Liver (tissue), 3 donors: ENCODE results near the gene MALRD1.

Experiments used
- CTCF ChIP-seq: fragments of 150-350 bp; IDR thresholded peaks from 2 replicates; pipeline ENCODE4 v1.5.1; 2017; ENCODE audit warnings: improper control_type of control experiment, low read depth, low read length; ENCODE audit not compliant: missing input control
- JUND ChIP-seq, 2 donors: IDR thresholded peaks; 2 replicates each; pipeline ENCODE4 v1.6.1; 2016; ENCODE audit warnings: antibody characterized with exemption in 2 of 2
- MAX ChIP-seq: IDR thresholded peaks from 2 replicates; pipeline ENCODE4 v1.6.1; 2016; ENCODE audit warnings: antibody characterized with exemption
- REST ChIP-seq: IDR thresholded peaks from 2 replicates; pipeline ENCODE4 v1.6.1; 2016; ENCODE audit warnings: antibody characterized with exemption, mild to moderate bottlenecking
- SP1 ChIP-seq: IDR thresholded peaks from 2 replicates; pipeline ENCODE4 v1.6.1; 2018; ENCODE audit warnings: antibody characterized with exemption, mild to moderate bottlenecking
- TAF1 ChIP-seq: conservative IDR thresholded peaks from 2 replicates; pipeline ENCODE4 v1.6.1; 2016; ENCODE audit warnings: antibody characterized with exemption, mild to moderate bottlenecking
- YY1 ChIP-seq: IDR thresholded peaks from 2 replicates; pipeline ENCODE4 v1.6.1; 2016; ENCODE audit warnings: antibody characterized with exemption, mild to moderate bottlenecking
- ZBTB33 ChIP-seq: IDR thresholded peaks from 2 replicates; pipeline ENCODE4 v1.6.1; 2016; ENCODE audit warnings: antibody characterized with exemption
- donor health status: healthy.
- donor health status: healthy.

- TF ChIP-seq CTCF, result no peak
- no peak for TF ChIP-seq SP1
- no peak for TF ChIP-seq MAX
- no peak for TF ChIP-seq TAF1
- no peak for TF ChIP-seq YY1
- no peak for TF ChIP-seq JUND (IDR thresholded peaks at IDR 0.05)
- TF ChIP-seq REST, result no peak
- no peak for TF ChIP-seq ZBTB33
Measured at GRCh38 chr10:19505320-19506312, 457.0 kb downstream of the MALRD1 start.
